SK-N-SH treated with all-trans-retinoic acid at 6 μM for 48 hours (cell line): ENCODE data around the gene SEMA5A.

Source experiments
- ATAC-seq: fragments of 200-7000 bp; cut with Tn5 transposase; 3 replicates; pipeline ENCODE4 v1.9.1; 2020; ENCODE audit warnings: mild to moderate bottlenecking, moderate library complexity
- ARNTL ChIP-seq: fragments of 450-650 bp; formaldehyde crosslinking; IDR thresholded peaks from 2 replicates; pipeline ENCODE4 v1.5.0; 2020; ENCODE audit warnings: low read depth, mild to moderate bottlenecking, moderate library complexity, borderline replicate concordance
- BACH2 ChIP-seq: fragments of 250-450 bp; sonication (Bioruptor Pico); IDR thresholded peaks from 2 replicates; pipeline ENCODE4 v1.9.0; 2021; ENCODE audit warnings: mild to moderate bottlenecking, borderline replicate concordance
- ESRRG ChIP-seq: fragments of 250-450 bp; sonication (Bioruptor Pico); IDR thresholded peaks from 2 replicates; pipeline ENCODE4 v1.6.1; 2021; ENCODE audit warnings: mild to moderate bottlenecking
- GLIS3 ChIP-seq: fragments of 250-450 bp; sonication (Bioruptor Pico); IDR thresholded peaks from 2 replicates; pipeline ENCODE4 v1.5.0; 2020; ENCODE audit warnings: mild to moderate bottlenecking, moderate library complexity
- ISL1 ChIP-seq: fragments of 250-450 bp; sonication (Bioruptor Pico); IDR thresholded peaks from 2 replicates; pipeline ENCODE4 v2.1.2; 2022; ENCODE audit warnings: mild to moderate bottlenecking, moderate library complexity
- OSR1 ChIP-seq: fragments of 250-450 bp; sonication (Bioruptor Pico); IDR thresholded peaks from 2 replicates; pipeline ENCODE4 v1.8.0; 2022; ENCODE audit warnings: moderate library complexity, mild to moderate bottlenecking, inconsistent platforms
- PPARA ChIP-seq: fragments of 250-450 bp; sonication (Bioruptor Pico); IDR thresholded peaks from 2 replicates; pipeline ENCODE4 v1.5.0; 2020; ENCODE audit warnings: mild to moderate bottlenecking, borderline replicate concordance
- TCF4 ChIP-seq: fragments of 250-450 bp; sonication (Bioruptor Pico); IDR thresholded peaks from 2 replicates; pipeline ENCODE4 v1.8.0; 2021; ENCODE audit warnings: mild to moderate bottlenecking, moderate library complexity, borderline replicate concordance
- TOX ChIP-seq: fragments of 250-450 bp; sonication (Bioruptor Pico); IDR thresholded peaks from 2 replicates; pipeline ENCODE4 v1.8.0; 2021; ENCODE audit warnings: mild to moderate bottlenecking, moderate library complexity, borderline replicate concordance
- TSHZ2 ChIP-seq: fragments of 250-450 bp; sonication (Bioruptor Pico); IDR thresholded peaks from 2 replicates; pipeline ENCODE4 v1.5.0; 2020; ENCODE audit warnings: mild to moderate bottlenecking, moderate library complexity
- ZC3H10 ChIP-seq: fragments of 250-450 bp; sonication (Bioruptor Pico); IDR thresholded peaks from 2 replicates; pipeline ENCODE4 v1.5.1; 2021; ENCODE audit warnings: mild to moderate bottlenecking, moderate library complexity
- ZFP3 ChIP-seq: fragments of 250-450 bp; sonication (Bioruptor Pico); IDR thresholded peaks from 2 replicates; pipeline ENCODE4 v1.5.0; 2020; ENCODE audit warnings: mild to moderate bottlenecking, moderate library complexity
- ZFP30 ChIP-seq: fragments of 450-650 bp; formaldehyde crosslinking; IDR thresholded peaks from 2 replicates; pipeline ENCODE4 v1.5.0; 2022; ENCODE audit warnings: mild to moderate bottlenecking, moderate library complexity
- ZNF565 ChIP-seq: fragments of 450-650 bp; formaldehyde crosslinking; conservative IDR thresholded peaks from 2 replicates; pipeline ENCODE4 v1.5.0; 2020; ENCODE audit warnings: low read depth, mild to moderate bottlenecking, moderate library complexity
- ZNF70 ChIP-seq: fragments of 450-650 bp; formaldehyde crosslinking; IDR thresholded peaks from 2 replicates; pipeline ENCODE4 v1.5.0; 2020; ENCODE audit warnings: mild to moderate bottlenecking, moderate library complexity
- TF ChIP-seq, protein P1 (sequence below): fragments of 250-450 bp; sonication (Bioruptor Pico); IDR thresholded peaks from 2 replicates; pipeline ENCODE4 v1.8.0; 2021; ENCODE audit warnings: low read depth, mild to moderate bottlenecking, moderate library complexity, borderline replicate concordance
- TF ChIP-seq, protein P2 (sequence below): fragments of 250-450 bp; sonication (Bioruptor Pico); IDR thresholded peaks from 2 replicates; pipeline ENCODE4 v1.5.1; 2020; ENCODE audit warnings: low read depth, mild to moderate bottlenecking, moderate library complexity
- TF ChIP-seq, protein P3 (sequence below): fragments of 250-450 bp; sonication (Bioruptor Pico); IDR thresholded peaks from 2 replicates; pipeline ENCODE4 v1.8.0; 2020; ENCODE audit warnings: mild to moderate bottlenecking, moderate library complexity, borderline replicate concordance

The SEMA5A gene

DNA sequence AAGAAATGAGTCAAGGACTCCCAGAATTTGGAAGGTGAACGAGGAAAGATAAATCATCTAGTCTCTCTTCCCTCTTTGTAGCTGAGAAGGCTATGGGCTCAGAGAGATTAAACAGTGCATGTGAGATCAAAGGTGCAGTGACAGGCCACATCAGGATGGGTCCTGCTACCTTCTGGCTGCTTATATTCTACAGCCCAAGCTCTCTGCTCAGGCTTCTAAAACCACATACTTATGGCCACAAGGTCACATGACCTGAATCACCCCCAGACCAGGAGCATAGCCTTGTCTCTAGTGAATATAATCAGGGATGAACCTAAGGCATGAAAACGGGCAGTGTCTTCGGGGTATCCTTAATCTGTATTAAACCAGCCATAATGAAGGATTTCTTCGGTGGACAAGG, 158.9 kb downstream of the SEMA5A start (continued):
- TF ChIP-seq, protein P1, sequence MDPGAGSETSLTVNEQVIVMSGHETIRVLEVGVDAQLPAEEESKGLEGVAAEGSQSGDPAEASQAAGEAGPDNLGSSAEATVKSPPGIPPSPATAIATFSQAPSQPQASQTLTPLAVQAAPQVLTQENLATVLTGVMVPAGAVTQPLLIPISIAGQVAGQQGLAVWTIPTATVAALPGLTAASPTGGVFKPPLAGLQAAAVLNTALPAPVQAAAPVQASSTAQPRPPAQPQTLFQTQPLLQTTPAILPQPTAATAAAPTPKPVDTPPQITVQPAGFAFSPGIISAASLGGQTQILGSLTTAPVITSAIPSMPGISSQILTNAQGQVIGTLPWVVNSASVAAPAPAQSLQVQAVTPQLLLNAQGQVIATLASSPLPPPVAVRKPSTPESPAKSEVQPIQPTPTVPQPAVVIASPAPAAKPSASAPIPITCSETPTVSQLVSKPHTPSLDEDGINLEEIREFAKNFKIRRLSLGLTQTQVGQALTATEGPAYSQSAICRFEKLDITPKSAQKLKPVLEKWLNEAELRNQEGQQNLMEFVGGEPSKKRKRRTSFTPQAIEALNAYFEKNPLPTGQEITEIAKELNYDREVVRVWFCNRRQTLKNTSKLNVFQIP: no peak
- TF ChIP-seq ISL1 (CRISPR knock-in tag): no peak
- TF ChIP-seq, all 23 proteins: peak for 0

DNA sequence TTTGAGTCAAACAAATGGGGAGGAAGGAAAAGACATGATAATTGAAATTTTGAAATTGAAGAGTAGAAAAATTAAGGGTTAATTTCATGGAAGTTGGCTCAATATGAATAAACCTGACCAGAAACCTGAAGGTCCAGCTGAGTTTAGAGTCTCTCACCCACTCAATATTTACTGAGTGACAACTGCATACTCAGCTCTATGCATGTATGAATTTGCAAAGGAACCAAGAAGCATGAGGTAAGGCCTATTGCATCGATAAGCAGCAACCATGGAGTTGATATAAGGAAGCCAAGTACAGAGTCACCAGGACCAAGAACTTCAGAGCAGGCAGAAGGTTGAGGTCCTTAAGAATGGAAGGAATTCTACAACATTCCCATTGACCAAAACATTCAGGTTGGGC, 163.4 kb downstream of the SEMA5A start:
- TF ChIP-seq, protein P2, sequence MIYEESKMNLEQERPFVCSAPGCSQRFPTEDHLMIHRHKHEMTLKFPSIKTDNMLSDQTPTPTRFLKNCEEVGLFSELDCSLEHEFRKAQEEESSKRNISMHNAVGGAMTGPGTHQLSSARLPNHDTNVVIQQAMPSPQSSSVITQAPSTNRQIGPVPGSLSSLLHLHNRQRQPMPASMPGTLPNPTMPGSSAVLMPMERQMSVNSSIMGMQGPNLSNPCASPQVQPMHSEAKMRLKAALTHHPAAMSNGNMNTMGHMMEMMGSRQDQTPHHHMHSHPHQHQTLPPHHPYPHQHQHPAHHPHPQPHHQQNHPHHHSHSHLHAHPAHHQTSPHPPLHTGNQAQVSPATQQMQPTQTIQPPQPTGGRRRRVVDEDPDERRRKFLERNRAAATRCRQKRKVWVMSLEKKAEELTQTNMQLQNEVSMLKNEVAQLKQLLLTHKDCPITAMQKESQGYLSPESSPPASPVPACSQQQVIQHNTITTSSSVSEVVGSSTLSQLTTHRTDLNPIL (CRISPR knock-in tag): no peak
- no peak for TF ChIP-seq PPARA
- no peak for TF ChIP-seq ZNF70 (CRISPR knock-in tag)
- TF ChIP-seq TOX: no peak
- no peak for TF ChIP-seq ZNF565 (CRISPR knock-in tag)
- ATAC-seq: no peak

DNA sequence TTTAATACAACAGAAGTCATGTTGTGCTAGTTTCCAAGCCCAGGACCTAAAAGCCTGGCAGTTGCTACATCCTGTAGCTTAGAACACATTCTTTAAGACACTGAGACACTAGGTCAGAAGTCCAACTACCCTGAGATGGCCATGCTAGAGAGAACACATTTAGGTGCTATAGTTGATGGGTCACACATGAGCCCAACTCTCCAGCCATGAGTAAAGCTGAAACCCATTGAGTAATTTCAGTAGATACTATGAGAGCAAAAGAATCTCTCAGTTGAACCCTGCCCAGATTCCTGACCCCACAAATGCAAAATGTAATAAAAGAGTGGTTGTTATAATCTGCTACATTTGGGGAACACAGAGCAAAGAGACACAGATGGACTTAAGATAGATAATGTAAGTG, 164.4 kb downstream of the SEMA5A start:
- TF ChIP-seq ZNF70 (CRISPR knock-in tag) (no peak), ESRRG (CRISPR knock-in tag) (no peak), TSHZ2 (CRISPR knock-in tag) (no peak), ARNTL (CRISPR knock-in tag) (no peak), GLIS3 (CRISPR knock-in tag) (no peak), ZFP3 (CRISPR knock-in tag) (no peak), ZNF565 (CRISPR knock-in tag) (no peak), PPARA (no peak), TCF4 (CRISPR knock-in tag) (no peak), ZFP30 (CRISPR knock-in tag) (no peak)
- TF ChIP-seq, protein P2 (CRISPR knock-in tag): no peak
- TF ChIP-seq, protein P3, sequence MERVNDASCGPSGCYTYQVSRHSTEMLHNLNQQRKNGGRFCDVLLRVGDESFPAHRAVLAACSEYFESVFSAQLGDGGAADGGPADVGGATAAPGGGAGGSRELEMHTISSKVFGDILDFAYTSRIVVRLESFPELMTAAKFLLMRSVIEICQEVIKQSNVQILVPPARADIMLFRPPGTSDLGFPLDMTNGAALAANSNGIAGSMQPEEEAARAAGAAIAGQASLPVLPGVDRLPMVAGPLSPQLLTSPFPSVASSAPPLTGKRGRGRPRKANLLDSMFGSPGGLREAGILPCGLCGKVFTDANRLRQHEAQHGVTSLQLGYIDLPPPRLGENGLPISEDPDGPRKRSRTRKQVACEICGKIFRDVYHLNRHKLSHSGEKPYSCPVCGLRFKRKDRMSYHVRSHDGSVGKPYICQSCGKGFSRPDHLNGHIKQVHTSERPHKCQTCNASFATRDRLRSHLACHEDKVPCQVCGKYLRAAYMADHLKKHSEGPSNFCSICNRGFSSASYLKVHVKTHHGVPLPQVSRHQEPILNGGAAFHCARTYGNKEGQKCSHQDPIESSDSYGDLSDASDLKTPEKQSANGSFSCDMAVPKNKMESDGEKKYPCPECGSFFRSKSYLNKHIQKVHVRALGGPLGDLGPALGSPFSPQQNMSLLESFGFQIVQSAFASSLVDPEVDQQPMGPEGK: no peak
- ATAC-seq: no peak

- ATAC-seq: no peak
- TF ChIP-seq ZFP30 (CRISPR knock-in tag) (no peak), ZFP3 (CRISPR knock-in tag) (no peak), ARNTL (CRISPR knock-in tag) (no peak), ZC3H10 (CRISPR knock-in tag) (no peak), OSR1 (CRISPR knock-in tag) (no peak), ZNF565 (CRISPR knock-in tag) (no peak), PPARA (no peak), BACH2 (CRISPR knock-in tag) (no peak)
- TF ChIP-seq, protein P3: no peak
These were observed 165.8 kb downstream of the SEMA5A start for GRCh38 chr5:9380109-9380508.
